Epithelial cell of esophagus (primary cell): ENCODE results near the gene GALNT12.

ENCODE experiments used
- DNase-seq: peaks from one replicate; pipeline ENCODE4 v3.0.0; 2010; ENCODE audit warnings: low read depth
- H3K4me3 ChIP-seq: 2 replicates; pipeline ENCODE4 v1.5.1; 2011; ENCODE audit warnings: mild to moderate bottlenecking, low read length, control low read depth
- CTCF ChIP-seq: IDR thresholded peaks from 2 replicates; pipeline ENCODE4 v1.5.1; 2011; ENCODE audit warnings: low read depth, mild to moderate bottlenecking, low read length, control low read depth, inconsistent platforms; ENCODE audit not compliant: insufficient read depth; ENCODE audit errors: missing control alignments

Gene GALNT12

GRCh38 chr9:98807070-98807813 lies at the start of gene GALNT12:
GALNT12 (plus strand) TSS chr9:98807670; CDS start chr9:98807699, 29 bp downstream.
- peak within 1 kb of the TSS; percentile 43 for H3K4me3 ChIP-seq
- DNase-seq = no peak
- no peak for TF ChIP-seq CTCF

- H3K4me3 ChIP-seq = no peak overlapping the region
- DNase-seq = no peak
- no peak for TF ChIP-seq CTCF
Measured at GRCh38 chr9:98760231-98760630, 47.2 kb upstream of the GALNT12 start.

- H3K4me3 ChIP-seq = no peak overlapping the region
- no peak for TF ChIP-seq CTCF
- peak; percentile 55 for DNase-seq
Measured at GRCh38 chr9:98763986-98764745, 43.3 kb upstream of the GALNT12 start.

- TF ChIP-seq CTCF = no peak
- DNase-seq = peak; percentile 61
Measured at GRCh38 chr9:98765256-98765655, 42.2 kb upstream of the GALNT12 start.

GRCh38 chr9:98766586-98766985 lies 40.9 kb upstream of the GALNT12 start:
- TF ChIP-seq CTCF = no peak
- DNase-seq = peak; percentile 74

More at GRCh38 chr9:98765256-98765655, 42.2 kb upstream of the GALNT12 start:
- no peak overlapping the region for H3K4me3 ChIP-seq

GRCh38 chr9:98767196-98767595 lies 40.3 kb upstream of the GALNT12 start:
- DNase-seq = no peak
- TF ChIP-seq CTCF = no peak
- no peak overlapping the region for H3K4me3 ChIP-seq

More at GRCh38 chr9:98766586-98766985, 40.9 kb upstream of the GALNT12 start:
- H3K4me3 ChIP-seq = no peak overlapping the region
